ENCODE measurements around the gene NOS1AP. TPM values are rescaled to one million over a fixed set of nuclear protein-coding genes. Genes with fewer than 3 reads are reported as not detected.

The NOS1AP gene
- total and polyA plus RNA-seq, 9 of the 15 experiments (the other 6 are each of a cell fraction or from before 2014, with no cell fraction given): 0.07 to 1.5 (median 0.22) TPM

DNA sequence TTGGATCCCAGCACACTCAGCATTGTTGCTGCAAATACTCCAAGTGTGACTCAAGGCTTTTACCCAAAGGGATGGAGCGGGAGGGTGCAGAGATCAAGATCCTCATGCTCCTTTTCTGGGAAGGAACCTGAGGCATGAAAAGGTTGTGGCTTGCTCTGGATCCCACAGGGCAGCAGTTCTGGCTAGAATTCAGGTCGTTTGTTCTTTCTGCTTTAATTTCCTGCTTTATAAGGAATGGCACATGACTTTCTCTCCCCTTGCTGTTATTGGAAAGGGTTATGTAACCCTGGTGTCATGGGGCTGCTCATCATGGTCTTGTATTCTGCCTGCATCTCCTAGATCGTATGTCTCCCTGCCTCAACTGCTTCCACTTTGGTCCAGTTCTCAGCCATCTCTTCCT, 101.6 kb downstream of the NOS1AP start:
- H3K27ac ChIP-seq (ENCODE audit: extremely low read depth, low read depth, low read length): no peak overlapping the region
- intact Hi-C loops (cut with micrococcal nuclease) (no loop called here), in situ Hi-C loops (cut with MboI) (no loop called here)
- H4K20me1 ChIP-seq (replicated peaks; ENCODE audit: control insufficient read depth, insufficient read depth, low read length): 0 out of 2 replicates have a peak, but pooled peaks cover 5% of the 10 kb centered on the region
- ATAC-seq (no peak), FAIRE-seq (no peak), DNase-seq (ENCODE audit: extremely low read depth in 1 of 4, low spot score in 3 of 4) (no peak)
- H3K9me3 ChIP-seq (replicated peaks; ENCODE audit: control insufficient read depth, insufficient read depth, low read depth, low read length): no peaks in the 10 kb centered on the region
- CTCF ChIA-PET (ENCODE audit: low intra/inter-chr PET ratio): no interaction called here
- H3K27me3 ChIP-seq (ENCODE audit: control insufficient read depth in 2 of 2, insufficient read depth in 2 of 2, low read length in 2 of 2): peaks cover 15 to 26% of the 10 kb centered on the region in 2 experiments
- H3K9me1 ChIP-seq (ENCODE audit: control insufficient read depth, insufficient read depth, low read length): peaks cover 4% of the 10 kb centered on the region
- H3K4me3 ChIP-seq: no peak overlapping the region
- H3K79me2 ChIP-seq (ENCODE audit: control insufficient read depth, insufficient read depth, low read length): no peaks in the 10 kb centered on the region
- TF ChIP-seq NELFE (IDR thresholded peaks at IDR 0.05; ENCODE audit: insufficient read depth, insufficient read length) (no peak), MEIS2 (IDR thresholded peaks at IDR 0.05; ENCODE audit: partially characterized antibody) (no peak), ZNF384 (IDR thresholded peaks at IDR 0.05; ENCODE audit: low read depth, low read length) (no peak), ZNF76 (CRISPR knock-in tag; IDR thresholded peaks at IDR 0.05; ENCODE audit: borderline replicate concordance) (no peak), WHSC1 (IDR thresholded peaks at IDR 0.05; ENCODE audit: low read length) (no peak), ZNF551 (CRISPR knock-in tag; IDR thresholded peaks at IDR 0.05) (no peak), SMC3 (conservative IDR thresholded peaks at IDR 0.05; ENCODE audit: insufficient read depth, low read depth, low read length) (no peak), L3MBTL2 (IDR thresholded peaks at IDR 0.05) (no peak)
- TF ChIP-seq, protein P1, sequence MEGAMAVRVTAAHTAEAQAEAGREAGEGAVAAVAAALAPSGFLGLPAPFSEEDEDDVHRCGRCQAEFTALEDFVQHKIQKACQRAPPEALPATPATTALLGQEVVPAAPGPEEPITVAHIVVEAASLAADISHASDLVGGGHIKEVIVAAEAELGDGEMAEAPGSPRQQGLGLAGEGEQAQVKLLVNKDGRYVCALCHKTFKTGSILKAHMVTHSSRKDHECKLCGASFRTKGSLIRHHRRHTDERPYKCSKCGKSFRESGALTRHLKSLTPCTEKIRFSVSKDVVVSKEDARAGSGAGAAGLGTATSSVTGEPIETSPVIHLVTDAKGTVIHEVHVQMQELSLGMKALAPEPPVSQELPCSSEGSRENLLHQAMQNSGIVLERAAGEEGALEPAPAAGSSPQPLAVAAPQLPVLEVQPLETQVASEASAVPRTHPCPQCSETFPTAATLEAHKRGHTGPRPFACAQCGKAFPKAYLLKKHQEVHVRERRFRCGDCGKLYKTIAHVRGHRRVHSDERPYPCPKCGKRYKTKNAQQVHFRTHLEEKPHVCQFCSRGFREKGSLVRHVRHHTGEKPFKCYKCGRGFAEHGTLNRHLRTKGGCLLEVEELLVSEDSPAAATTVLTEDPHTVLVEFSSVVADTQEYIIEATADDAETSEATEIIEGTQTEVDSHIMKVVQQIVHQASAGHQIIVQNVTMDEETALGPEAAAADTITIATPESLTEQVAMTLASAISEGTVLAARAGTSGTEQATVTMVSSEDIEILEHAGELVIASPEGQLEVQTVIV (CRISPR knock-in tag; IDR thresholded peaks at IDR 0.05; ENCODE audit: borderline replicate concordance): no peak
- TF ChIP-seq, protein P2, sequence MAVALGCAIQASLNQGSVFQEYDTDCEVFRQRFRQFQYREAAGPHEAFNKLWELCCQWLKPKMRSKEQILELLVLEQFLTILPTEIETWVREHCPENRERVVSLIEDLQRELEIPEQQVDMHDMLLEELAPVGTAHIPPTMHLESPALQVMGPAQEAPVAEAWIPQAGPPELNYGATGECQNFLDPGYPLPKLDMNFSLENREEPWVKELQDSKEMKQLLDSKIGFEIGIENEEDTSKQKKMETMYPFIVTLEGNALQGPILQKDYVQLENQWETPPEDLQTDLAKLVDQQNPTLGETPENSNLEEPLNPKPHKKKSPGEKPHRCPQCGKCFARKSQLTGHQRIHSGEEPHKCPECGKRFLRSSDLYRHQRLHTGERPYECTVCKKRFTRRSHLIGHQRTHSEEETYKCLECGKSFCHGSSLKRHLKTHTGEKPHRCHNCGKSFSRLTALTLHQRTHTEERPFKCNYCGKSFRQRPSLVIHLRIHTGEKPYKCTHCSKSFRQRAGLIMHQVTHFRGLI (CRISPR knock-in tag; IDR thresholded peaks at IDR 0.05): no peak
- TF ChIP-seq, protein P3, sequence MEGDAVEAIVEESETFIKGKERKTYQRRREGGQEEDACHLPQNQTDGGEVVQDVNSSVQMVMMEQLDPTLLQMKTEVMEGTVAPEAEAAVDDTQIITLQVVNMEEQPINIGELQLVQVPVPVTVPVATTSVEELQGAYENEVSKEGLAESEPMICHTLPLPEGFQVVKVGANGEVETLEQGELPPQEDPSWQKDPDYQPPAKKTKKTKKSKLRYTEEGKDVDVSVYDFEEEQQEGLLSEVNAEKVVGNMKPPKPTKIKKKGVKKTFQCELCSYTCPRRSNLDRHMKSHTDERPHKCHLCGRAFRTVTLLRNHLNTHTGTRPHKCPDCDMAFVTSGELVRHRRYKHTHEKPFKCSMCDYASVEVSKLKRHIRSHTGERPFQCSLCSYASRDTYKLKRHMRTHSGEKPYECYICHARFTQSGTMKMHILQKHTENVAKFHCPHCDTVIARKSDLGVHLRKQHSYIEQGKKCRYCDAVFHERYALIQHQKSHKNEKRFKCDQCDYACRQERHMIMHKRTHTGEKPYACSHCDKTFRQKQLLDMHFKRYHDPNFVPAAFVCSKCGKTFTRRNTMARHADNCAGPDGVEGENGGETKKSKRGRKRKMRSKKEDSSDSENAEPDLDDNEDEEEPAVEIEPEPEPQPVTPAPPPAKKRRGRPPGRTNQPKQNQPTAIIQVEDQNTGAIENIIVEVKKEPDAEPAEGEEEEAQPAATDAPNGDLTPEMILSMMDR (IDR thresholded peaks at IDR 0.05 in 2 of 3, conservative IDR thresholded peaks at IDR 0.05 in 1 of 3; ENCODE audit: insufficient read depth in 2 of 3, low read depth in 1 of 3, low read length in 3 of 3): no peak
- TF ChIP-seq, protein P4, sequence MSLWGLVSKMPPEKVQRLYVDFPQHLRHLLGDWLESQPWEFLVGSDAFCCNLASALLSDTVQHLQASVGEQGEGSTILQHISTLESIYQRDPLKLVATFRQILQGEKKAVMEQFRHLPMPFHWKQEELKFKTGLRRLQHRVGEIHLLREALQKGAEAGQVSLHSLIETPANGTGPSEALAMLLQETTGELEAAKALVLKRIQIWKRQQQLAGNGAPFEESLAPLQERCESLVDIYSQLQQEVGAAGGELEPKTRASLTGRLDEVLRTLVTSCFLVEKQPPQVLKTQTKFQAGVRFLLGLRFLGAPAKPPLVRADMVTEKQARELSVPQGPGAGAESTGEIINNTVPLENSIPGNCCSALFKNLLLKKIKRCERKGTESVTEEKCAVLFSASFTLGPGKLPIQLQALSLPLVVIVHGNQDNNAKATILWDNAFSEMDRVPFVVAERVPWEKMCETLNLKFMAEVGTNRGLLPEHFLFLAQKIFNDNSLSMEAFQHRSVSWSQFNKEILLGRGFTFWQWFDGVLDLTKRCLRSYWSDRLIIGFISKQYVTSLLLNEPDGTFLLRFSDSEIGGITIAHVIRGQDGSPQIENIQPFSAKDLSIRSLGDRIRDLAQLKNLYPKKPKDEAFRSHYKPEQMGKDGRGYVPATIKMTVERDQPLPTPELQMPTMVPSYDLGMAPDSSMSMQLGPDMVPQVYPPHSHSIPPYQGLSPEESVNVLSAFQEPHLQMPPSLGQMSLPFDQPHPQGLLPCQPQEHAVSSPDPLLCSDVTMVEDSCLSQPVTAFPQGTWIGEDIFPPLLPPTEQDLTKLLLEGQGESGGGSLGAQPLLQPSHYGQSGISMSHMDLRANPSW (CRISPR knock-in tag; IDR thresholded peaks at IDR 0.05): no peak
- no TSS peak for BruUV-seq (replicated peaks)
- H3K9ac ChIP-seq (ENCODE audit: insufficient read depth in 1 of 2, low read depth in 2 of 2, low read length in 2 of 2): no peak overlapping the region
- H3K4me1 ChIP-seq (replicated peaks in 1 of 2; ENCODE audit: control insufficient read depth in 2 of 2, insufficient read depth in 2 of 2, low read length in 2 of 2): peaks cover 0 to 3% of the 10 kb centered on the region in 2 experiments; a peak in 1 of 5 replicates
- no peaks in the 10 kb centered on the region for H3K36me3 ChIP-seq (ENCODE audit: control insufficient read depth, insufficient read depth, low read length)
- POLR2A ChIA-PET: no interaction called here
- H2AFZ ChIP-seq (ENCODE audit: low read depth, low read length): no peak overlapping the region
- H3K4me2 ChIP-seq (ENCODE audit: insufficient read depth, low read length): no peak overlapping the region
- 0% methylated on average over 3 of the region's 3 CpGs for WGBS (ENCODE audit: insufficient coverage, low coverage, missing lambda C conversion rate)
